A673 (cell line): ENCODE results near the gene MTERF1. TPM values are rescaled to one million over a fixed set of nuclear protein-coding genes. Genes with fewer than 3 reads are reported as not detected.

ENCODE experiments used
- BruUV-seq: library from RNA; stranded (reverse); fragments of 400-500 nt; replicated peaks from 2 replicates; lab custom pipeline; 2021; lab: Mats Ljungman, UMichigan
- CTCF ChIA-PET: fragments of 300-600 bp; sonication (Branson Sonifier 250); formaldehyde crosslinking; loops from one replicate; lab custom pipeline; 2022; ENCODE audit warnings: antibody characterized with exemption; lab: Charles Lee
- POLR2A ChIA-PET: fragments of 300-600 bp; sonication (Branson Sonifier 250); formaldehyde crosslinking; loops from one replicate; lab custom pipeline; 2022; ENCODE audit warnings: antibody characterized with exemption; ENCODE audit not compliant: low non-redundant PET; lab: Charles Lee
- DNase-seq: peaks from one replicate; pipeline ENCODE4 v3.0.0-alpha.2; 2015; ENCODE audit warnings: low spot score
- H3K27ac ChIP-seq: fragments of 200-600 bp; sonication (generic); 2 replicates; pipeline ENCODE4 v1.5.1; 2016; ENCODE audit warnings: mixed run types, low read depth, mild to moderate bottlenecking, mixed read lengths, antibody characterized with exemption, low read length; ENCODE audit not compliant: poor library complexity, severe bottlenecking
- H3K27me3 ChIP-seq: fragments of 200-600 bp; sonication (generic); replicated peaks from 2 replicates; pipeline ENCODE4 v1.6.1; 2017; ENCODE audit warnings: mixed run types, low read depth, mild to moderate bottlenecking, mixed read lengths, antibody characterized with exemption, low read length; ENCODE audit not compliant: insufficient read depth, poor library complexity
- H3K36me3 ChIP-seq: fragments of 200-600 bp; sonication (generic); 2 replicates; pipeline ENCODE4 v1.6.1; 2016; ENCODE audit warnings: mixed run types, mild to moderate bottlenecking, mixed read lengths, antibody characterized with exemption, low read length; ENCODE audit not compliant: insufficient read depth, poor library complexity, severe bottlenecking
- H3K4me1 ChIP-seq: fragments of 200-600 bp; sonication (generic); 2 replicates; pipeline ENCODE4 v1.6.1; 2017; ENCODE audit warnings: mixed run types, mild to moderate bottlenecking, mixed read lengths, antibody characterized with exemption, low read length; ENCODE audit not compliant: insufficient read depth, poor library complexity, severe bottlenecking
- H3K4me3 ChIP-seq: fragments of 200-600 bp; sonication (generic); 2 replicates; pipeline ENCODE4 v1.5.1; 2016; ENCODE audit warnings: low read depth, mixed run types, mild to moderate bottlenecking, mixed read lengths, low read length; ENCODE audit not compliant: poor library complexity, severe bottlenecking
- H3K9me3 ChIP-seq: fragments of 200-600 bp; sonication (generic); 2 replicates; pipeline ENCODE4 v1.6.1; 2016; ENCODE audit warnings: mixed run types, low read depth, mild to moderate bottlenecking, mixed read lengths, antibody characterized with exemption, low read length; ENCODE audit not compliant: poor library complexity, severe bottlenecking
- EZH2 ChIP-seq: fragments of 200-600 bp; sonication (generic); IDR thresholded peaks from 2 replicates; pipeline ENCODE4 v1.6.1; 2017; ENCODE audit warnings: borderline replicate concordance, low read depth, mild to moderate bottlenecking, mixed read lengths, antibody characterized with exemption, low read length; ENCODE audit not compliant: poor library complexity, severe bottlenecking
- intact Hi-C: fragments of 100-400 bp; cut with micrococcal nuclease; formaldehyde crosslinking; loops from one replicate; pipeline ENCODE4 v1.10.0; 2022; ENCODE audit not compliant: unreplicated experiment
- total RNA-seq: library from RNA; stranded (reverse); gene quantifications from 2 replicates; pipeline ENCODE4 v1.2.3, GENCODE V29; 2021
- TF ChIP-seq, protein P1 (sequence below): fragments of 300-800, 200-600 bp; sonication (generic); conservative IDR thresholded peaks from 2 replicates; pipeline ENCODE4 v1.5.1; 2017; ENCODE audit warnings: low read depth, mild to moderate bottlenecking, antibody characterized with exemption, low read length, moderate library complexity, mixed read lengths

Gene MTERF1
- total RNA-seq, 1 experiment from 2014 or later, result 31.9 TPM

DNA sequence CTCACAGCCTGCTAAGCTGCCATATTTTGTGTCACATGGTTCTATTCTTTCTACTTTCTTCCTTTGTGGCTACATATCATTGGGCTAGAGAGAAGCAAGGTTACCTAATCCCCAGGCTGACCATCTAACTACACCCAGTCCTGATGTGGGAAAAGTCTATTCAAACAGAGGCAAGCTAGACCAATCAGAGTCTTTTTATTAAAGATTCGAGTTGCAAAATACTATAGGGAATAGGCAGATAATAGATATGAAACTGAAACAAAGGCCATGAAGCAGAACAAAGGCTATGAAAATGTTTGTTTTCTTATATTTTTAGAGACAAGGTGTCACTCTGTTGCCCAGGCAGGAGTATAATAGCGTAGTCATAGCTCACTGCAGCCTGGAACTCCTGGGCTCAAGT, 36.7 kb downstream of the MTERF1 start:
- DNase-seq, result no peak
- Histone ChIP-seq H3K36me3 (no peaks in the 10 kb centered on the region), H3K27me3 (no peaks in the 10 kb centered on the region), H3K4me3 (no peak overlapping the region), H3K9me3 (no peaks in the 10 kb centered on the region), H3K27ac (no peak overlapping the region), H3K4me1 (peaks cover 19% of the 10 kb centered on the region)
- BruUV-seq, result no TSS peak
- ChIA-PET CTCF (no interaction called here), POLR2A (no interaction called here)
- no peak for TF ChIP-seq EZH2
- TF ChIP-seq, protein P1, sequence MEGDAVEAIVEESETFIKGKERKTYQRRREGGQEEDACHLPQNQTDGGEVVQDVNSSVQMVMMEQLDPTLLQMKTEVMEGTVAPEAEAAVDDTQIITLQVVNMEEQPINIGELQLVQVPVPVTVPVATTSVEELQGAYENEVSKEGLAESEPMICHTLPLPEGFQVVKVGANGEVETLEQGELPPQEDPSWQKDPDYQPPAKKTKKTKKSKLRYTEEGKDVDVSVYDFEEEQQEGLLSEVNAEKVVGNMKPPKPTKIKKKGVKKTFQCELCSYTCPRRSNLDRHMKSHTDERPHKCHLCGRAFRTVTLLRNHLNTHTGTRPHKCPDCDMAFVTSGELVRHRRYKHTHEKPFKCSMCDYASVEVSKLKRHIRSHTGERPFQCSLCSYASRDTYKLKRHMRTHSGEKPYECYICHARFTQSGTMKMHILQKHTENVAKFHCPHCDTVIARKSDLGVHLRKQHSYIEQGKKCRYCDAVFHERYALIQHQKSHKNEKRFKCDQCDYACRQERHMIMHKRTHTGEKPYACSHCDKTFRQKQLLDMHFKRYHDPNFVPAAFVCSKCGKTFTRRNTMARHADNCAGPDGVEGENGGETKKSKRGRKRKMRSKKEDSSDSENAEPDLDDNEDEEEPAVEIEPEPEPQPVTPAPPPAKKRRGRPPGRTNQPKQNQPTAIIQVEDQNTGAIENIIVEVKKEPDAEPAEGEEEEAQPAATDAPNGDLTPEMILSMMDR, result no peak
- intact Hi-C loops, result no loop called here

DNA sequence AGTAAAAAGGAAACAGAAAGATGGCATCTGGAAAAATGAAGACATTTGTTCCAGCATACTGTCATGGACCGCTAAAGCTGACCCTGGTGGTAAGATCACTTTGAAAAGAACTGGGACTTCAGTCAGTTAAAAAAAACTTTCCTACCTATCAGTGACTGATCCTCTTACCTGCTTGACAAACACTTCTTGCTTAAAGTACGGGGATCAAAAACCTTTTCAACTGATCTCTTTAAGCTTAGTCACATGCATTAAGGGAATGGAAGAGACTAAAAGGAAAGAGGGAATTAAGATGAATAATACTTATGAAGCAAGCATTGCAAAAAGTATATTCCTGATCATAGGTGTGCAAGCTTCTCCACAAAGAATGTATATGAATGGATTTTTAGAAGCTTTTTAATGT, 42.1 kb downstream of the MTERF1 start:
- DNase-seq, result no peak
- Histone ChIP-seq H3K27me3 (no peaks in the 10 kb centered on the region), H3K36me3 (no peaks in the 10 kb centered on the region), H3K27ac (no peak overlapping the region), H3K4me1 (peaks cover 47% of the 10 kb centered on the region), H3K9me3 (no peaks in the 10 kb centered on the region), H3K4me3 (no peak overlapping the region)
- TF ChIP-seq EZH2, result no peak
- ChIA-PET CTCF (no interaction called here), POLR2A (no interaction called here)
- intact Hi-C loops, result no loop called here
- no TSS peak for BruUV-seq

DNA sequence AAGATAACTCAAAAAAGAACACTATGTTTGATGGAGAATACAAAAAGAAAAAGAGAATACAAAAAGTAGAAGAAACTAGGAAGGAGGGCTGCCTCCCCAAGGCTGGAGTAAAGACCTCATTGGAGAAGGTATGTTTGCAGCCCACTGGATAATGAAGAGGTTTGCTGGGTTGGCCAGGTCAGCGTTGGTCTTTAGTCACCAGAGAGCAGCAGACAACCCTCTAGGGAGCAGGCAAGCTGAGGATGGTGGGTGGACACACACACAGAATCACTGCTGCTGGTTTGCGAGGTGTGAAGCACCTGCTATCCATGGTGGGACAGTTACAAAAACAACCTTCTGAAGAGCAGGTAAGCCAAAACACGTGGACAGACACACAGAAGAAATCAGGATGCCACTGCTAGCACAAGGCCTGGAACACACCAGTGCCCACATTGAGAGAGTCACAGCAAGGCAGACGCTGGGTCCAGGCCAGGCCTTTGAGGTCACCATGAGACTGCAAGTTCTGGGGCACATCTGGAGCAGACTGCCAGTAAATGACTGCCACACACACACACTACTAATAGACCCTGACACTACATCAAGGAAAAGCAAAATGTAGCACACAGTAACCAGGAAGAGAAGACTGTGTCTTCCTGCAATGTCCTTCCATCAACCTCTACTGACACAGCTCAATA, 43.0 kb downstream of the MTERF1 start:
- TF ChIP-seq, protein P1, result no peak
- TF ChIP-seq EZH2, result no peak
- H3K36me3 ChIP-seq, result no peaks in the 10 kb centered on the region
- intact Hi-C loops, result no loop called here
- H3K27ac ChIP-seq, result no peak overlapping the region
- POLR2A ChIA-PET, result no interaction called here
- BruUV-seq, result no TSS peak
- CTCF ChIA-PET, result no interaction called here
- no peaks in the 10 kb centered on the region for H3K27me3 ChIP-seq
- no peaks in the 10 kb centered on the region for H3K9me3 ChIP-seq
- DNase-seq, result no peak
- peaks cover 51% of the 10 kb centered on the region for H3K4me1 ChIP-seq
- no peak overlapping the region for H3K4me3 ChIP-seq
